HUES6 (cell line): ENCODE measurements around the gene PBX1.

ENCODE experiments used
- H3K27ac ChIP-seq: 2 replicates; pipeline ENCODE4 v1.7.0; 2013; ENCODE audit warnings: low read depth, mild to moderate bottlenecking, low read length, inconsistent platforms
- H3K27me3 ChIP-seq: 2 replicates; pipeline ENCODE4 v1.6.1; 2013; ENCODE audit warnings: low read length; ENCODE audit not compliant: control insufficient read depth, insufficient read depth
- H3K36me3 ChIP-seq: 2 replicates; pipeline ENCODE4 v1.6.1; 2013; ENCODE audit warnings: low read length; ENCODE audit not compliant: control insufficient read depth, insufficient read depth
- H3K4me1 ChIP-seq: 2 replicates; pipeline ENCODE4 v1.6.1; 2013; ENCODE audit warnings: low read length; ENCODE audit not compliant: control insufficient read depth, insufficient read depth
- H3K4me3 ChIP-seq: 2 replicates; pipeline ENCODE4 v1.5.1; 2013; ENCODE audit warnings: low read depth, low read length
- H3K9ac ChIP-seq: one replicate; pipeline ENCODE4 v1.6.1; 2013; ENCODE audit warnings: mild to moderate bottlenecking, low read length
- H3K9me3 ChIP-seq: 2 replicates; pipeline ENCODE4 v1.6.1; 2013; ENCODE audit warnings: low read depth, low read length; ENCODE audit not compliant: control insufficient read depth, insufficient read depth

The PBX1 gene

DNA sequence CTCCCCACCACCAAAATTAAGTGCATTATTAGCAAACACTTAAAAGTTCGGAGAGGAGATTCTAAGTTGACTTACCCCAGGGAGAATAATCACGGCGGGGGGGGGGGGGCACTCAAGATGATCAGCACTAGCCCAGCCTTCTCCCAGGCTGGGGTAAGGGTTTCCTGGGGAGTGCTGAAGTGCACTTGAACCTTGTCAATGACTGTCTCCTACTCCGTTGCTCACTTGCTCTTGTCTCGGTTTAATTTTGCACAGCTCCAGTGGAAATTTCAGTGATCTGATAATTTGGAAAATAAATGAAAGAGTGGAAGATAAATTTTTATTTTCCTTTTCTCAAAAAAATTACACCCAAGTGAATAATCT, 59.2 kb downstream of the PBX1 start:
- no peak overlapping the region for H3K27ac ChIP-seq
- H3K36me3 ChIP-seq = no peaks in the 10 kb centered on the region
- no peaks in the 10 kb centered on the region for H3K9me3 ChIP-seq
- H3K27me3 ChIP-seq = no peaks in the 10 kb centered on the region
- H3K4me1 ChIP-seq = peaks cover 63% of the 10 kb centered on the region
- H3K9ac ChIP-seq = no peak overlapping the region
- no peak overlapping the region for H3K4me3 ChIP-seq

DNA sequence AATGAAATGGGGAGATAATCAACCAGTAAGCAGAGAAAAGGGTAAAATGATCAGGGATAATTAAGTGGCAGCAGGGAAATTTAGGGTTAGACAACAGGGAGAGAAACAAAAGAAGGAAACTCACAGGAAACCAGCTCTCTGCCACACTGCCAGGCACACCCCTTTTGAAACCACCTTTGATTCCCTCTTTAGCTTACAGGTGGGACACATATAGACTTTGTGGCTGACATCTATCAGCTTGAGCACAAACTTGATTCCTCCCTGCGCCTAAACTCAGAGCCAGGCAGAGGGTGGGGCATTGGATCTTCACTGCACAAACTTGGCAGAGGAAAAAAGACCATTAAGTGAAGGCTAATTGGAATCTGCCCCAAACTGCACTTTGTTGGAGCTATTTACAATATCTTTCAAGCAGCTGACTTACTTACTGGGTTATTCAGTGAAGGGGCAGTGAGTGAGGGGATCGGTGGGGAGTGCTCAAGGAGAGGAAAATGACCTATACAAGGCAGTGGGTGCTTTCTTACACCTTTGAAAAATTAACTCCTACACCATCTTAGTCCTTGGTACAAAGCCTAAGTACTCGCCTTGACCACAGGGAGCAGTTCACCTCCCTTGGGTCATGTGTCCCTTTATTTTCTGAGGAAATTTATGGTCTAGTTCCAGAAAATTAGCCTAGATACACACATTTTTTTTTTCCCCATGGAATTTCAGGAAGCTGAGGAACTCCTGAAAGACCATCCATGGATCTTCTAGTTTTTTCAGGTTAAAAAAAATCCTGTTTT, 60.2 kb downstream of the PBX1 start:
- Histone ChIP-seq H3K4me1 (peaks cover 59% of the 10 kb centered on the region), H3K27me3 (no peaks in the 10 kb centered on the region), H3K27ac (no peak overlapping the region), H3K9ac (no peak overlapping the region), H3K4me3 (no peak overlapping the region), H3K36me3 (no peaks in the 10 kb centered on the region), H3K9me3 (no peaks in the 10 kb centered on the region)

DNA sequence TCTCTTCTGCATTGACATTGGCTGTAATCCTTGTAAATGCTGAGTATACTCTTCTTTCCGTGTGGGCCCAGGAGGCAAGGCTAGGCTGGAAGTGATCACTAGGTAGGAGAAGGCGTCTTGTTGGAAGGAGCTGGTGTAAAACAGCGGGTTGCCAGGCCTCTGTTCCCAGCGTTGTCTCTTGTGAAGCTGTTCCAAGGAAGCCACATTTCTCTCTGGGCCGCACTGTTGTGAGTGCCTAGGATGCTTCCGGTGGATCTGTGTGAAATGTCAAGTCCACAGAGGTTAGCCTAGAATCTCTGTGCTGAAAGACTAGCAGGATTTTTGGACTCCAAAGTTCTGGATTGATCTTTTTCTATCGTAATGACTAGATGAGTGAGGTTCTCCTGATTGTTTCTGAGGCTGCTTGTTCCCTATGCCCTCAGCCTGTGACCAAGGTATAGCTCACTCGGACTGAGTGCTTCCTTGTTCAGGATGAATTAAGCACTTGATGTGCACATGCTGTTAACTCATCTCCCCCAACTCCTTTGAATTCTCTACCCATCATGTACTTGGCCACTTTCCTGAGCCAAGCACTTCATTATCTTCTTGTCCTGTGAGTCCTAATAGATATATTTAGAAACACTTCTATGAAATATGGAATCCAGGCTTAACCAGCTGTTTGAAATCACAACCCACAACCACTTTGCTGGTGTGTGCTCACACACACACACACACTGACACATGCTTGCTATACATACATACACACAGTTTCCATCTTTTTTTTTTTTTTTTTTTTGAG, 63.3 kb downstream of the PBX1 start:
- no peaks in the 10 kb centered on the region for H3K9me3 ChIP-seq
- no peaks in the 10 kb centered on the region for H3K27me3 ChIP-seq
- peaks cover 2% of the 10 kb centered on the region; the same call in 1 of the 2 replicates for H3K36me3 ChIP-seq
- H3K27ac ChIP-seq = no peak overlapping the region
- H3K4me3 ChIP-seq = no peak overlapping the region
- no peak overlapping the region for H3K9ac ChIP-seq
- H3K4me1 ChIP-seq = peaks cover 40% of the 10 kb centered on the region

DNA sequence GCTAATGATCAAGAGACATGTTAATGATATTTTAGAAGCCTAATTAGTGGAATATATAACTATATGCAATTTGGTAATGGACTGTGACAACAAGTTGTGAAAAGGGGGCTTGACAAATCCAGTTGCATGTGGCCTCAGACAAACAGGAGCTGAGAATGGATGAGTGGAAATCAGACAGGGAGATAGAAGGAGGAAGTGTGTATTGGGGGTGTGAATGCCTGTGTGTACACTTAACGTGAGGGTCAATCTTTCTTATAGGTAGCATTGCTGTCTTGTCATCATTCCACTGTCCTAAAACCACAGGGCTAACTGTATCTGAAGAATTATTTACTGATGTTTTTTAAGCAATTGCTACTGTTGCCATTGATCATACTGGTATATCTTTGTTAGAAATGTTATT, 64.8 kb downstream of the PBX1 start:
- no peak overlapping the region for H3K4me3 ChIP-seq
- H3K9ac ChIP-seq = no peak overlapping the region
- H3K27ac ChIP-seq = no peak overlapping the region
- H3K27me3 ChIP-seq = no peaks in the 10 kb centered on the region
- peaks cover 4% of the 10 kb centered on the region; the same call in 1 of the 2 replicates for H3K36me3 ChIP-seq
- peaks cover 28% of the 10 kb centered on the region for H3K4me1 ChIP-seq
- H3K9me3 ChIP-seq = no peaks in the 10 kb centered on the region

DNA sequence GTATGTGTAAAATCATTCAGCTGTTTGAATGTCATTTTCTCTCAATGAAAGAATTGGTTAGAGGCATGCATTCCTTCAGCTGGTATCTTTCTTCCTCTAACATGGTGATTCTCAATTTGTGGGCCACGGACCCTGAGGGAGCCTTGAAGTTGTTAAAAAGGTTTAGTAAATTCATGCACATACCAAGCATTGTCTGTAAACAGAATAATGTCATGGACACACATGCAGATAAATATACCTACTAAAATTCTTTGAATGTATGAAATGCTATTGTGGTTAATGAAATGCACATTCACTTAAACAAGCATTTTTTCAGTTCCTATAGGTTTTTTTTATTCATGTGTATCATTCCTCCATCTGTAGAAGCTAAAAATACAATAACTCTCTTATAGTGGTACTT, 65.4 kb downstream of the PBX1 start:
- H3K27me3 ChIP-seq = no peaks in the 10 kb centered on the region
- H3K27ac ChIP-seq = no peak overlapping the region
- no peaks in the 10 kb centered on the region for H3K9me3 ChIP-seq
- peaks cover 22% of the 10 kb centered on the region for H3K4me1 ChIP-seq
- H3K4me3 ChIP-seq = no peak overlapping the region
- H3K9ac ChIP-seq = no peak overlapping the region
- H3K36me3 ChIP-seq = peaks cover 4% of the 10 kb centered on the region; the same call in 1 of the 2 replicates

DNA sequence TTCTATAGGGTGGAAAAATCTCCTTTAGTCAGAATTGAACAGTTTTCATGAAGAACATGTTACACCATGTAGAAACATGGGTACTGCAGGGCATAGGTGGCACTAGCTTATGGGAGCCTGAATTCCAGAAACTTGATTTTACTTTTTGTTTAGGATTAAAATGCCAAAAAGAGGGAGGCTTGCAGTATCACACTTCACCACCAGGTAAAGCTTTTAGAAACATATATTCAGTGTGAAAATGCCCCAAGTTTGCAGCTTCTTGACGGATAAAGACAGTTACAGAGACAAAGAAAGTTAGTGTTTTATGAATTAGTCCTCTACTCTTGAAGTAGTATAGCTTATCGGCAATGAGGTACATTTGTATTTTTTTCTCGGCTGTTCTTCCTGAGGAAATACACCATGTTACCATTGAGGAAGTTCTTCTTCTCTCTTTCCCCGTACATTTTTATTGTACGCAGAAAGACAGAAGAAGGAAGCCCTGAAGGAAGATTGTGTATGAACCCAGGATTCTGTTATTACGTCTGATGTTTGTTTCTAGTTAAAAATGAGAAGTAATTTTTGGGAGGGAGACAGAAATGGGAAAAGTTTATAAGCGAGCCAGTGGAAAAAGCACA, 66.1 kb downstream of the PBX1 start:
- Histone ChIP-seq H3K9me3 (no peaks in the 10 kb centered on the region), H3K4me3 (no peak overlapping the region), H3K9ac (no peak overlapping the region), H3K27ac (no peak overlapping the region), H3K36me3 (peaks cover 4% of the 10 kb centered on the region; the same call in 1 of the 2 replicates), H3K27me3 (no peaks in the 10 kb centered on the region), H3K4me1 (peaks cover 22% of the 10 kb centered on the region)

DNA sequence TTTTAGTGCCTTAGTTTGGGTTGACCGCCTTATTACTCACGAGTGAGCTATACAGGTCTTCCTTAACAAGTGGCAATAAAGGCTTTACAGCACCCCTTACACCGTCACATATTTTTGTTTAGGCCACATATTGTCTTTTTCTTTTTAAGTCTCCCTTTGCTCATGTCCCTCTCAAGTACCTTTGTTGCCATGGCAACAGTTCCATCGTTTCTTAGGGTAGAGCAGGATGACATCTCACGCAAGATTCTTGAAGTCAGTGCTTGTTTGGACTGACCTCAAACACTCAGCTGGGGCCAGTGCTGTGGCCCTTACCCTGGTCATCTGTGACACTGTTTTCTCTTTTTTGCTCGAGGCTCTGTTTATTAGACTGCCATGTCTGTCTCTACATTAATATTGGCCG, 69.8 kb downstream of the PBX1 start:
- Histone ChIP-seq H3K4me1 (peaks cover 9% of the 10 kb centered on the region), H3K27me3 (no peaks in the 10 kb centered on the region), H3K36me3 (peaks cover 4% of the 10 kb centered on the region; the same call in 1 of the 2 replicates), H3K4me3 (no peak overlapping the region), H3K27ac (no peak overlapping the region), H3K9me3 (no peaks in the 10 kb centered on the region), H3K9ac (no peak overlapping the region)

DNA sequence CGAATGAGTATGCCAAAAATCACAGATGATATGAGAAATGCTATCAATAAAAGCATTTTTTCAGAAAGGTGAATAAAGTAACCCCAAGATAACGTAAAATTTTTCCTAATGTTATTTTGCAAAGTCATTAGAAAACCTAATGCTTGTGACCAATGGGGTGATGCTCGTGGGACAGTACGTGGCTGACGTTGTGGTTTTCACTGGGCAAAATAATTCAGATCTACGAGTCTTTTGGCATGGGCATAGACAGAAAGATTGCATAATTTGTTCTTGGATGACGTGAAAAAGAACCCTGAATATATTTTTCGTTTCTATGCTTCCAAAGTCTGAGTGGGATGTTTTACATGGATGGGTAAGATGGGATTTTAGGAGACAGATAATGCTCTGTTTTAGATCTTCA, 71.0 kb downstream of the PBX1 start:
- no peaks in the 10 kb centered on the region for H3K27me3 ChIP-seq
- no peaks in the 10 kb centered on the region for H3K9me3 ChIP-seq
- peaks cover 19% of the 10 kb centered on the region for H3K4me1 ChIP-seq
- H3K4me3 ChIP-seq = no peak overlapping the region
- no peak overlapping the region for H3K27ac ChIP-seq
- peaks cover 4% of the 10 kb centered on the region; the same call in 1 of the 2 replicates for H3K36me3 ChIP-seq
- no peak overlapping the region for H3K9ac ChIP-seq

DNA sequence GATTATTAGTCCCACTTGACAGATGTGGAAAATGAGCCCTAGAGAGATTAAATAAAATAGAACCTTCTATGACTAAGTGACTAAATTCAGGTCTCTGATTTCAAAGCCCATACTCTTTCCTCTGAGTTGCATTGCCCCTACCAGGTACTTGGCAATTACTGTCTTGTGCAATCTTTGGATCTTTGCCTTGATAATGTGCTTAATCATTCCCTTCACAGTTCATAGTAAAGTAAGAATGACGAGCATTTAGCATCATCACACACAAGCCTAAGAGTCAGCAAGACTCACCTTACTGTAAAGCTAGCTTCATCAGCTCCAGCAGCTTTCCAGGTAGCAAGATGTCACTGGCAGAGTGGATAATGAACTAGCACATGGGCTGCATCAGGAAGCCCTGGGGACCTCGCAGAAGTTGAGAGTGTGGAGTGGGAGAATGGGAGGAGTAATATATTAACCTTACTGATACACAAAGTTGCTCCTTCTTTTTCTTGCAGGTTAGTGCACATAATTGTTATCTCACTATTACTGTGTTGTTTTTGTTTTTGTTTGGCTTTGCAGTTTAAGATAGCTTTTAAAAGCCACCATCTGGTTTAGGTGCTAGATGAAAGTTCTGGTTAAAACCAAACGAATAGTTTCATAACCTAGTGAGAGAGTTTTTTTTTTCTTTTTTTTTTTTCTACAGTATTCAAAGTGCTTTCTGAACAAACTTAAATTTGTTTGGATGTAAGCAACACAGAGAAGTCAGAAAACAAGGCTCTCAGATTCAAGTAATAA, 71.8 kb downstream of the PBX1 start:
- peaks cover 4% of the 10 kb centered on the region; the same call in 1 of the 2 replicates for H3K36me3 ChIP-seq
- no peak overlapping the region for H3K4me3 ChIP-seq
- H3K27me3 ChIP-seq = no peaks in the 10 kb centered on the region
- peaks cover 25% of the 10 kb centered on the region for H3K4me1 ChIP-seq
- no peaks in the 10 kb centered on the region for H3K9me3 ChIP-seq
- H3K27ac ChIP-seq = no peak overlapping the region
- no peak overlapping the region for H3K9ac ChIP-seq

DNA sequence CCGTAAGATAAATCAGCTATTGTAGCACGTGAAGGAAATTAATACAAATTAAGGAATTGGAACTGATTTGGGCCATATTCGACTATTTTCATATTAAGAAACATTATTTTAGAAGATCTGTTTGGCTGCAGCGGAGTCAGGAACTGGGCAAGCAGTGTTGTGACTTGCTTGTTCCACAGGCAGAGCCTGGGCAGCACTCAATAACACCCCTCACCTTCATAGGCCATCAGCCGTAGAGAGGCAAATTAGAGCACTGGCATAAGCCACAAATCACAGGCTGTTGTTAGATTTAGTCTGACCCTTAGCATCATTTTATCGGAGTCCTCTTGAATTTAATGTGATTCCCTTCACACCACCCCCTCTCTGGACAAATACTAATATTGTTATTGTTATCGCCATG, 72.8 kb downstream of the PBX1 start:
- Histone ChIP-seq H3K27ac (no peak overlapping the region), H3K9me3 (no peaks in the 10 kb centered on the region), H3K4me3 (no peak overlapping the region), H3K27me3 (no peaks in the 10 kb centered on the region), H3K36me3 (peaks cover 2% of the 10 kb centered on the region; the same call in 1 of the 2 replicates), H3K9ac (no peak overlapping the region), H3K4me1 (peaks cover 35% of the 10 kb centered on the region)
